Measurements from ENCODE around the gene NAT10. TPM values are rescaled to one million over a fixed set of nuclear protein-coding genes. Genes with fewer than 3 reads are reported as not detected.

Gene NAT10
- total RNA-seq, 2 donors from 2014 or later: 59.7 to 61.0 TPM

DNA sequence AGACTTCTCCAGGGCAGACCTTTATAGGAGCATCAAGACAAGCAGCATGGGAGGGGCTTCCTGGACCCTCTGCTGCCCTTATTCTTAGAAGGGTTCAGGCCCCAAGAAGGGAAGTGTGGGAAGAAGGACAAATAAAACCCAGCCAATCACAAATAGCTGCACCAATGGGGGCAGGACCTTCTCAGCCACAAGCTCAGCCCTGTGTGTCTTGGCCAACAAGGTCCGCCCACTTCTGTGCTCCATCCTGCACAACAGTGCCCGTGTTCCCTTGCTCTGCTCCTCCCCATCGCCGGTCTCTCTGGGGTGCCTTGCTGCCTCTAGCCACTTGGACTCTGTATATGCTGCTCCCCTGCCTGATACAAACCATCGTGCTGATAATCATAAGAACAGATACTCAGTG lies 86.1 kb downstream of the NAT10 start:
- TF ChIP-seq, protein P1, sequence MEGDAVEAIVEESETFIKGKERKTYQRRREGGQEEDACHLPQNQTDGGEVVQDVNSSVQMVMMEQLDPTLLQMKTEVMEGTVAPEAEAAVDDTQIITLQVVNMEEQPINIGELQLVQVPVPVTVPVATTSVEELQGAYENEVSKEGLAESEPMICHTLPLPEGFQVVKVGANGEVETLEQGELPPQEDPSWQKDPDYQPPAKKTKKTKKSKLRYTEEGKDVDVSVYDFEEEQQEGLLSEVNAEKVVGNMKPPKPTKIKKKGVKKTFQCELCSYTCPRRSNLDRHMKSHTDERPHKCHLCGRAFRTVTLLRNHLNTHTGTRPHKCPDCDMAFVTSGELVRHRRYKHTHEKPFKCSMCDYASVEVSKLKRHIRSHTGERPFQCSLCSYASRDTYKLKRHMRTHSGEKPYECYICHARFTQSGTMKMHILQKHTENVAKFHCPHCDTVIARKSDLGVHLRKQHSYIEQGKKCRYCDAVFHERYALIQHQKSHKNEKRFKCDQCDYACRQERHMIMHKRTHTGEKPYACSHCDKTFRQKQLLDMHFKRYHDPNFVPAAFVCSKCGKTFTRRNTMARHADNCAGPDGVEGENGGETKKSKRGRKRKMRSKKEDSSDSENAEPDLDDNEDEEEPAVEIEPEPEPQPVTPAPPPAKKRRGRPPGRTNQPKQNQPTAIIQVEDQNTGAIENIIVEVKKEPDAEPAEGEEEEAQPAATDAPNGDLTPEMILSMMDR (conservative IDR thresholded peaks at IDR 0.05): no peak
- WGBS, 2 experiments (ENCODE audit: insufficient coverage in 1 of 2, insufficient read length in 1 of 2): 89 to 92% methylated on average over 5 of the region's 5 CpGs
- Mint-ChIP-seq H3K4me3 (no peak overlapping the region), H3K4me1 (peaks cover 17% of the 10 kb centered on the region), H3K9me3 (no peaks in the 10 kb centered on the region), H3K27ac (no peak overlapping the region), H3K36me3 (ENCODE audit: low read depth) (peaks cover 2% of the 10 kb centered on the region), H3K27me3 (ENCODE audit: insufficient read depth) (no peaks in the 10 kb centered on the region)
- Histone ChIP-seq H3K9me3 (ENCODE audit: control insufficient read depth, low read length) (no peaks in the 10 kb centered on the region), H3K4me1 (ENCODE audit: control insufficient read depth, insufficient read depth, low read length) (peaks cover 6% of the 10 kb centered on the region), H3K27ac (ENCODE audit: low read depth, low read length) (no peak overlapping the region), H3K27me3 (ENCODE audit: control insufficient read depth, insufficient read depth, low read length, poor library complexity, severe bottlenecking) (no peaks in the 10 kb centered on the region), H3K36me3 (ENCODE audit: control insufficient read depth, insufficient read depth, low read length) (peaks cover 12% of the 10 kb centered on the region), H3K9ac (ENCODE audit: extremely low read depth, low read length, poor library complexity, severe bottlenecking) (no peak overlapping the region), H3K4me3 (ENCODE audit: low read length) (no peak overlapping the region)
- DNase-seq: peak; percentile 54

DNA sequence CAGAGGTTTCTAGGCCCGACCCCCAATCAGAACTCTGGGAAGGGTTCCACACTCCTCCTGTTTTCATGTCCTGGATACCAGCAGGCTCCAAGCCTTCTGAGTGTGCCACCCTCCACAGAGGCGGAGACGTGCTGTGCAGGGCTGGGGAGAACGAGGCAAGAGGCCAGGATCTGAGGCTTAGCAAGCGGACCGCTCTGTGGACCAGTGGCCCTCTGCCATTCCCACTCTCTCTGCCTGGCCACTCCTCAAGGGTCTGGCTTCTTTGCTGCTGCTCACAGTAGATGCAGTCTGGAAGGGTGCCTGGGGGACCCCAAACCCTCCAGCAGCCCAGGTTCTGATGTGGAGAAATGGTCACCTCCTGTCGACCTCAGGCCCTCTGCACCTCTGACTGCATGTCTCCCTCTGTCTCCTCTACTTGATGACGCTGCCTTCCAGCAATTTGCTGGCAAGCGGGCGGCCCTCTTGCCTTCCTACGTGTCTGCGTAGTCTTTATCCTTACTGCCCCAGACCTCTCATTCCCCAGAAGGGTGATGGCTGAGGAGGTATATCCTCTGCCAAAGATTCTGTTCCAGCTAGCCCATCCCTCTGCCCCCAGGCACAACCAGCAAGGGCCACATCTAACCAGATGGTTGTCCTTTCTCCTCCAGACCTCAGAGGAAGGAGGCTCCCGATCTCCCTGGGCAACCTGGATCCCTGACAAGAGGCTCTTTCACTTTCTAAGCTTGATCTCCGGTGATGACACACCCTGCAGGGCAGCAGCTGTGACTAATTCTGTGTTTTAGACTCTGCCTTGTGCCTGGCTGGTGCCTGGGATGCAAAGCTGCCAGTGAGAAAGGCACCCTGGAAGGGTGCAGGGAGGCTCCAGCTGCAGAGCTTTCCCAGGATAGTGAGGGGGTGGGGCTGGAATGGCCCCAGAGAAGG lies 87.3 kb downstream of the NAT10 start:
- H3K9ac ChIP-seq (ENCODE audit: extremely low read depth, low read length, poor library complexity, severe bottlenecking): no peak overlapping the region
- 79 to 87% methylated on average over 8 to 13 of the region's 14 CpGs for WGBS, 2 experiments (ENCODE audit: insufficient coverage in 1 of 2, insufficient read length in 1 of 2)
- DNase-seq: no peak

DNA sequence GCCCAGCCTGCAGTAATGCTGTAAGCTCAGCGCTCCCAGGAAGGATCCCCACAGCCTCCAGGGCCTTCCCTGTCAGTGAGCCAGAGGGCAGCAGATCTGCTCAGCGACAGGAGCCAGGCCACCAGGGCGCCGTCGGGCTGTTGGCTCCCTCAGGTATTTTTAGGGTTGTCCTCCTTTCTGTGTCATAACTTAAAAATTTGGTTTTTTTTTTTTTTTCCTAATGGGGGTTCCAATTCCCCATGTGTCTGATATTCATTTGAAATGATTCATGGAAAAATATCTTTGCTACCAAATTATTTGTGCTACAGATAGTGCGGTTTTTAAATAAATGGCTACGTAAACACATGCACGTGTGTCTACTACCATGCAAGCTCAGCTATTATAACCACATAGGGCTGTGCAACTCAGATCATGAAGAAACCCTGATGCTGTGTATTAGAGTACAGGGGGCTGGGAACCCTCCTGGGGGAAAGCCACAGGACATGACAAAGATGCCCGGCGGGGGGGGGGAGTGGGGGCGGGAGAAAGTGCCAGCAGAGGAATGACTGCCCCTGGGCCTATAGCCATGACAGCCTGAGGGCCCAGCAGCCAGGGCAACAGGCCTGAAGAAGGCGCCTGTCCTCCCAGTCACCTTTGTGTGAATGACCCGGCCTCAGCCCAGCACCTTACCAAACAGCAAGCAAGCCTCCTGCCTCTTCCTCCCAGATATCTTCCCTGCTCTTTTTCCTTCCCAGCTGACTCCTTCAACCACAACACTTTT lies 89.3 kb downstream of the NAT10 start:
- H3K4me1 ChIP-seq (ENCODE audit: control insufficient read depth, insufficient read depth, low read length): no peaks in the 10 kb centered on the region
- Mint-ChIP-seq H3K4me1 (peaks cover 4% of the 10 kb centered on the region), H3K4me3 (no peak overlapping the region), H3K36me3 (ENCODE audit: low read depth) (peaks cover 7% of the 10 kb centered on the region), H3K27me3 (ENCODE audit: insufficient read depth) (peaks cover 2% of the 10 kb centered on the region), H3K9me3 (no peaks in the 10 kb centered on the region), H3K27ac (peak overlapping the region; percentile 17)
- TF ChIP-seq, protein P1 (conservative IDR thresholded peaks at IDR 0.05): peak; percentile 68
- no peaks in the 10 kb centered on the region for H3K9me3 ChIP-seq (ENCODE audit: control insufficient read depth, low read length)
- no peak overlapping the region for H3K27ac ChIP-seq (ENCODE audit: low read depth, low read length)
- H3K36me3 ChIP-seq (ENCODE audit: control insufficient read depth, insufficient read depth, low read length): peaks cover 17% of the 10 kb centered on the region
- no peaks in the 10 kb centered on the region for H3K27me3 ChIP-seq (ENCODE audit: control insufficient read depth, insufficient read depth, low read length, poor library complexity, severe bottlenecking)
- DNase-seq: peak; percentile 78
- no peak overlapping the region for H3K9ac ChIP-seq (ENCODE audit: extremely low read depth, low read length, poor library complexity, severe bottlenecking)
- H3K4me3 ChIP-seq (ENCODE audit: low read length): no peak overlapping the region
- 81 to 83% methylated on average over 8 to 10 of the region's 13 CpGs for WGBS, 2 experiments (ENCODE audit: insufficient coverage in 1 of 2, insufficient read length in 1 of 2)

More for the DNA sequence above, 87.3 kb downstream of the NAT10 start:
- Histone ChIP-seq H3K9me3 (ENCODE audit: control insufficient read depth, low read length) (no peaks in the 10 kb centered on the region), H3K27ac (ENCODE audit: low read depth, low read length) (peak overlapping the region; percentile 70), H3K36me3 (ENCODE audit: control insufficient read depth, insufficient read depth, low read length) (peaks cover 20% of the 10 kb centered on the region), H3K4me3 (ENCODE audit: low read length) (no peak overlapping the region), H3K4me1 (ENCODE audit: control insufficient read depth, insufficient read depth, low read length) (peaks cover 4% of the 10 kb centered on the region), H3K27me3 (ENCODE audit: control insufficient read depth, insufficient read depth, low read length, poor library complexity, severe bottlenecking) (no peaks in the 10 kb centered on the region)
- Mint-ChIP-seq H3K4me1 (peaks cover 16% of the 10 kb centered on the region), H3K36me3 (ENCODE audit: low read depth) (peaks cover 7% of the 10 kb centered on the region), H3K27ac (no peak overlapping the region), H3K9me3 (no peaks in the 10 kb centered on the region), H3K4me3 (no peak overlapping the region), H3K27me3 (ENCODE audit: insufficient read depth) (peaks cover 2% of the 10 kb centered on the region)
- TF ChIP-seq, protein P1 (conservative IDR thresholded peaks at IDR 0.05): no peak

Other genes with a start within 250 kb of the NAT10 start
- gene LMO2, start 213.6 kb upstream of the NAT10 start, total RNA-seq: 1 to 10 TPM; 1.1 to 1.2 TPM
- gene CAPRIN1, start 53.9 kb upstream of the NAT10 start, total RNA-seq: 100 to 1,000 TPM; 226 to 241 TPM

Data from endodermal cell (in vitro differentiated cells).